22Rv1 (cell line): ENCODE results near the gene KATNAL2.
"Not testable (repeated sequence)": the region's sequence is repeated elsewhere in the genome, so short reads cannot be mapped to it uniquely, and the experiment has no call there.

ENCODE experiments used
- H3K27ac ChIP-seq: fragments of 450-650 bp; 2 replicates; pipeline ENCODE4 v1.5.1; 2017
- CTCF ChIP-seq: fragments of 450-650 bp; IDR thresholded peaks from 2 replicates; pipeline ENCODE4 v1.5.1; 2017; ENCODE audit warnings: mild to moderate bottlenecking
- ZFX ChIP-seq: fragments of 450-650 bp; IDR thresholded peaks from 2 replicates; pipeline ENCODE4 v1.6.1; 2017; ENCODE audit warnings: antibody characterized with exemption, borderline replicate concordance

KATNAL2 gene

GRCh38 chr18:47020757-47021156, 103.4 kb downstream of the KATNAL2 start:
- H3K27ac ChIP-seq: not testable (repeated sequence)

- not testable (repeated sequence) for H3K27ac ChIP-seq
Measured at GRCh38 chr18:47022821-47023220, 105.4 kb downstream of the KATNAL2 start.

GRCh38 chr18:47023769-47024465, 106.5 kb downstream of the KATNAL2 start:
- not testable (repeated sequence) for H3K27ac ChIP-seq

- not testable (repeated sequence) for H3K27ac ChIP-seq
Measured at GRCh38 chr18:47025557-47026174, 108.3 kb downstream of the KATNAL2 start.

GRCh38 chr18:47028738-47029137, 111.3 kb downstream of the KATNAL2 start:
- H3K27ac ChIP-seq: not testable (repeated sequence)

GRCh38 chr18:47029684-47030353, 112.4 kb downstream of the KATNAL2 start:
- not testable (repeated sequence) for H3K27ac ChIP-seq

GRCh38 chr18:47030887-47031286, 113.5 kb downstream of the KATNAL2 start:
- not testable (repeated sequence) for H3K27ac ChIP-seq

- H3K27ac ChIP-seq: no peak overlapping the region
- TF ChIP-seq CTCF: no peak
- TF ChIP-seq ZFX: no peak
Measured at GRCh38 chr18:47032945-47033344, 115.5 kb downstream of the KATNAL2 start.

- H3K27ac ChIP-seq: not testable (repeated sequence)
Measured at GRCh38 chr18:47034591-47034990, 117.2 kb downstream of the KATNAL2 start.

GRCh38 chr18:47035156-47035671, 117.8 kb downstream of the KATNAL2 start, which contains the start of gene ELOA2:
Gene ELOA2, minus strand, starts transcription at chr18:47035621. Its CDS starts 357 bp downstream, at chr18:47035264.
- TF ChIP-seq CTCF (no peak), ZFX (no peak)
- H3K27ac ChIP-seq: no peak within 1 kb of the TSS

- peak; percentile 81 for TF ChIP-seq CTCF
- TF ChIP-seq ZFX: no peak
- no peak overlapping the region for H3K27ac ChIP-seq
Measured at GRCh38 chr18:47036298-47036874, 119.0 kb downstream of the KATNAL2 start.
